Measurements from ENCODE around the gene KLHL42.
A peak's percentile ranks its signal among the peaks of the same experiment; 100 is the strongest.
"Not testable (repeated sequence)": the region's sequence is repeated elsewhere in the genome, so short reads cannot be mapped to it uniquely, and the experiment has no call there.

KLHL42 gene

GRCh38 chr12:27818401-27818918, 38.4 kb downstream of the KLHL42 start:
- DNase-seq = no peak

DNA sequence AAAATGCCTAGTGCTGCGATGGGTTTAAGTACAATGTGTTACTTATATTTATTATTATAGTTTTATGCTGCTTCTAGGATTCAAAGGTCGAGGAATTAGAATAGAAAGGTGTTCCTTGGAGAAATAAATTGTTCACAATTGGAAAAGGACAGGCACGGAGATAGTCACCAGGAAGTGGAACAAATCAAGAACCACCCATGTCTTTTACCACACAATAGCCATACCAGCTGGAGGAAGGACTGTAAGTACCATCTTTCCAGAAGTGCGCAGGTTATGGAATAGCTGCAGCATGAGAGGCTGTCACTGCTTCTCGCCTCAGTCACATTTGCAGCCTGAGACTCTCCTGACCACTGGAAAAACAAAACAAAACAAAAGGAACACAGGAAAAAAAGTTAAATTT, 40.5 kb downstream of the KLHL42 start:
- no peak for DNase-seq

GRCh38 chr12:27821259-27821973, 41.4 kb downstream of the KLHL42 start:
- peak; percentile 71 for DNase-seq

DNA sequence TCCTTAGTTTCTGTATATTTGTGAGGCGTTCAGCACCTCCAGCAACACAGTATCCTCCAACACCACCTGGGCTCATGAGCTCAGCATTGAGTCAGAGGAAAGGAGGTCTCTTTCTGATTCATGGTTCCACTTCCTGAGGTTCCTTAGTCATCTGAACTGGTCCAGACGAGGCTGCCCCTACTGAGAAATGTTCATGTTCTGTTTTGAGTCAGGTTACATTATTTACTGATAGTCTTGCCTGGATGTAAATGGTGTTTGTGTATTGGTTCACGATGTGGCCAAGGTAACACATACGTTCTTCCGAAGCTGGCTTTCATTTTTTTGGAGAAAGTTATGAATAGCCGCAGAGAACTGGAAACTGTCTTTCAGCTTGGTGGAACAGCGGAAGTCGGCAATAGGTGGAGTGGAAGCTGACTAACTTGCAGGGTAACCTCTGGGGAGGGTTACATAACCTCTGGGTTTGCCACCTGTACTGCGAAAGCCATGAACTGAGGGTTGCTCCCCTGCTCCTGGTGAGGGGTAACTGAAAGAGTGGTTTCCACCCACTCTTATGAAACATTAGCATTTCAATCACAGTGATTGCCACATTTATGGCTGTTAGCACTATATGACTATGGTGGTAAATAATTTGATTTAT, 42.2 kb downstream of the KLHL42 start:
- peak; percentile 96 for DNase-seq

DNA sequence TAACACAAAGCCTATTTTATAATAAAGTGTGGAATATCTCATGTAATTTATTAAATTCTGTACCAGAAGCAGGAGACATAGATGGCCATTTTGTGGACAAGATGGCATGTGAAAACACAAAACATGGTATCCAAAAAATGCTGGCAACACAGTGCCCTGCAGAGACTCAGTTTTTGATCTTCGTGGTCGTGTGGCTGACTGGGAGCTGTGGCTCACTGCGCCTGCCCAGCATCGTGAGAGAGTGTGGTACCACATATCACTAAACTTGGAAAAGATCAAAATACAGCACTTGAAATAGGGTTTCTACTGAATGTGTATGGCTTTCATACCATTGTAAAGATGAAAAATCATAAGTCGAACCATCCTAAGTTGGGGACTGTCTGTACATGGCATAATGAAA, 43.0 kb downstream of the KLHL42 start:
- no peak for DNase-seq

DNA sequence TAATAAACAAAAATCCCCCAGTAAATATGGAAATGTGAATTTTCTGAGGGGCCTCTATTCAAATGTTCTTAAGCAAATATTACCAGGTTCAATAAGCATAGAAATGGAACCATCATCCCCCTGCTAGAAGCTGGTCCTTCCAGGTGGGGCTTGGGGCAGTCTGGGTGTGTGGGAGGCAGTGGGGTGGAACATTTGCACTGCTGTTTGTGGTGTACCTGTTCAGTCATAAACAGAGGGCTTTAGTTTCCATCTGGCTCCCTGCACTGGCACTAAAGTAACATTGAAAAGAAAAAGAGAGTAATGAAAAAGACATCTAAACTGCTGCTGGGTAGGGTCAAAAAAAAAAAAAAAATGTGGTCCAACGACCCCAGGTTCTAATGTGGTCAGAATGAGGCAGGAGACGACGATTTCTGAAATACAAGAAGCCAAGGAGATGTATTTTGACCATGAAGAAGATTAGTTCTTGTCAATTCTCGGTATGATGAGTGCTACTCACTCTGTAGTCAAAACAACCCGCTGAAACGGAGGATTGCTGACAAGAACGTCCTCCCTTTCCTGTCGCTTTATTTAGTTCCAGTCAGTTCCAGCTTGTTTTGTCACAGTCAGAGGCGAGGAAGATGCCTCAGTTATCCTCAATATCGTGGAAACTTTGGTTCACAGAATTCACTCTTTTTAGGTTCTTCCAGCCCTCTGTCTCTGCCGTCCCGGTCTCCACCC, 44.3 kb downstream of the KLHL42 start:
- DNase-seq = peak; percentile 75

DNA sequence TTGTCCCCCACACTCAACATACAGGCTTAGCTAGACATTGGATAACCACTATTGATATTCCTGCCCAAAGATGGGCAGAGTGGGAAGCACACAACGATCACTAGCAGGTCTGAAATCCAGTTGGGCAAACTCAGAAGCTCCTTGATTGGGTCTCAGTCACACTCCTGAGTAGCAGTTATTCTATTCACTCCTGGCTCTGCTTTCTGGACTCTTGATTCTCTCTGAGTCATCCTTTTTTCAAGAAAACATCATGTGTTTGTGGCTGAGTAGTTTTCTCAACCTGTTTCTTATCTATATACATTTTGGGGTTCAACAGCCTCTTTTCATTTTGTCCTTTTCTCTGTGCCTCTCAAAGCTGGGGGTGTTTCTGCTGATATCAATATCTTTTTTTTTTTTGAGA, 46.0 kb downstream of the KLHL42 start:
- DNase-seq = no peak

DNA sequence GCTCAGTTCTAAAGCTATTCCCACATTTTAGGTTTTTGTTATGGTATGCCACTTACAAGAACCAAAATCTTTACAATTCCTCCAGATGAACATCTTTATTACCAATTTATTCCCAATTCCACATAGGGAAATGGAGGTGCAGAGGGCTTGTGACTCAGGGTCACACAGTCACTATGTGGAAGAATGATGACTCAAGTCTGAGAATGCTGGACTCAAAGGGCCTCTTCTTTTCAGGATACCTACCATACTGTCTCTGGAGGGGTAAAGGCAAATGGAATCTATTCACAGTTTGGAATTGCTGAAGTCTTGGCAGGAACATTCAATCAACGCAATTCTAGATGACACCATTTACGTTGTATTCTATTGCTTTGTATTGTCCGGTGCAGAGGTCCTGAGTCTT, 48.2 kb downstream of the KLHL42 start:
- DNase-seq = no peak

- DNase-seq = no peak
Observed at GRCh38 chr12:27838543-27839185, 58.6 kb downstream of the KLHL42 start.

DNA sequence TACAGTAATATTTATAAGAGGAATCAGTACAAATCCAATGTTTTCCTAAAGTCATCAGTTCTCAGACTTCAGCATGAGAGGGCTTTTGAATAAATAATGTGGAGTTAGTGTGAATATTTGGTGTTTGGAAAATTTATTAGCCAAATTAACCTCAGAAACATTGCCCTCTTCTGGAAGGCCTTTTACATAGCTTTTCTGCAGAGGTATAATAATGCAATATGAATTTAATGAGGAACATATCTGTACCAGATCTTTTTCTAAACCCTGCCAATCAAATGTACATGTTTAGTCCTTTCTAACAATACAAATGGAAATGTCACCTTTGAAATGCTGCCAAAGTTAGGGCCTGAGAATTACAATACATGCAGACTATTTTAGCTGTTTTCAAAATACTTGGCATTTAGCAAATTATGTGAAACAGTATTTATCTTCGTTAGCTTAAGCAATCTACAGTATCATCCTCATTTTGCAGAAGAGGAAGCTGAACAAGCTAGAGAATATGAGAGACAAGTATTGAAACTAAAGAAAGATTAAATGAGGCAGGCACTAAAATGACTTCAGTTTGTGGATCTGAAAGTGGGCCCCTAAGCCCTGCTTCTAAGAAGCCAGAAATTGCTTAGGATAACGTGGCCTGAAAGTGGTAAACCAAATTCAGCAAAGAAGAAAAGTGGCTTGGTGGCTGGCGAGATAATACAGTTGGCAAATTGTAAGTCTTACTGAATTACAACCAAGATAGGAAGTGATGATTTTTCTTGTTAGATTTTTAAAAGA, 60.4 kb downstream of the KLHL42 start:
- DNase-seq = no peak

DNA sequence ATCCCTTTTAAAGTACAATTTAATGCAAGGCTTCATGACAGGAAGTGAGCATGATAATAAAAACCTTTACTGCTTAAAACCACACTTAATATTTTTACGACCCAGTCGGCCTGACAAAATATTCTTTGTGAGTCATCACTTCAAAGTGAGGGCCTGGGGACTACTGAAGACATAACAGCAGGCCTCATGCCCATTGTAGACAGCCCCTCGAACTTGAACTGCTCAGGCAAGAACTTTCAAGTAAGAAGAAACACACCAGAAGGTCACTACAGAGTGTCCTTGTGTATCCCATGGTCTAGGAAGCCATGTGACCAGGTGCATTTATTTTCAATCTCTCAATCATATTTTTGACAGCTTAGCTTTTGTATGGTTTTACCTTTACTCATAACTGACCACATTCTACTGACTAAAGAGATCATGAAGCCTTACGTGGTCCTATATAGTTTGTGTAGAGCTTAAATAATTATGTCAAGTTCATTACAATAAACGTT, 61.4 kb downstream of the KLHL42 start:
- no peak for DNase-seq

DNA sequence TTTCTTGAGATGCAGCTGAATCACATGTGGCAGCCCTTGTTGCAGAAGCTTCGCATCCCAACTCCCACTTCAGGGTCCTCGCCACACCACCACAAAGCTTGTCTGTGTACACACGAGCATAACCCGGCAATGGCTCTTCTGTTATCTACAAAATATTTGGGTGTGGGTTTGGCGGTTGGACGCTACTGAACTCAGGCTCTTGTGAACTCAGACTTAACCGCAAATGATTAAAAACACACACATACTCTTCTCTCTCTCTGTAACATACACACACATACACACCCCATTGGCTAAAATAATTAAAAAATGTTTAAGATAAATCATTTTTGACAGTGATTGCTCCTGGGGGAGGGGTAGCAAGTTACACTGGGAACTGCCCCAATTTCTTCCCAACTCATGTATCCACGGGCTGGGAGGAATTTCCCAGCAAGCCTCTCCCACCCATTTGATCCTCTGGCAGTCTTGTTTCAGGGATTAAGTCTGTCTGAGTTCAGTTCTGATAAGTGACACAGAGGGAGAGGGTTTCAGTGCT, 63.7 kb downstream of the KLHL42 start:
- no peak for DNase-seq

DNA sequence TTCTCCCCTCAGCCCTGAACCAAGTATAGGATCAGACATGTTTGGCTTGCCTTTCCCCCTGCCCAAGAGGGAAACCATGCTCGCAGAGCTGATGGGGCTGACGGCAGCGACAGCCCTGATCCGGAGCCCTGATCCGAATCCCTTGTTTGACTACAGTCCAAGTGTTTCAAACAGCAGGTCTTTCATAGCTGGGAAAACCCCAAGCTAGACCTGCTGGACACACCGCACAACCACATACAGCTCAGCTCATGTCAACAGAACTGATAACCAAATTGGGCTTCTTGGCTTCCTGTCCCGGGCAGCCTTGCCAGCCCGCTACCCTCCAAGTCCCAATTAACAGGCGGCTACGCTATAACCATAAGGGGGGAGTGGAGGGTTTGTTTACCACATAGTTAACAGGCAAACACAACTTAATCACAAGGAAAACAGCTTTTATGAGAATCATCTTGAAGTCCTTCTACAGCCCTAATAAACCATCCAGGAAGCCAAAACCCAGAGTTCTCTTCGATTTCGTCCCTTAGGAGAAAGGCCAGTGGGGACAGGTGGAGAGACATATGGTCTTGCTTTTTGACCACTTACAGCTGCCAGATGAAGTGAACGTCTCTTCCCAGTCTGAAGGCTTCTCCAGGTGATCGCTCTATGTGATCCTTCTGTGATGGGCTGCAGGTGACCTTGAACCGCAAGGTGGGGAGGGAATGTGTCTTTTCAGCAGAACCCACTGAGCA, 64.5 kb downstream of the KLHL42 start:
- no peak for DNase-seq

DNA sequence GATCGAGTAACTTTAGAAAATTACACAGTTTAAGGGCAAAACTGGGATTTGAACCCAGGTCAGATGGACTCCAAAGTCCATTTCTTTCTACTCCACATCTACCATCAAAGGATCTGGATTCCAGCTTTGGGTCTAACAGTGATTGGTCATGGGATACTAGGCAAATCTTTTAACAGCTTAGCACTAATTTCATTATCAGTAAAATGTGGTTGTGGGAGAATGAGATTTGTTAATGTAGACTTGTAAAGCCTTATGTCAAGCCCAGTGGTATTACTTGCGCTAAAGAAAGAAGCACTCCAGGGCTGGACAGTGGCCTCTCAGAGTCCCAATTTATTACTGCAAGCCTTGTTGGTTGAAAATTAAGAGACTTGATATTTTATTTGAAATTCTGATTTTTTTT, 65.2 kb downstream of the KLHL42 start:
- no peak for DNase-seq

- DNase-seq = not testable (repeated sequence)
Observed at GRCh38 chr12:27845706-27846105, 65.7 kb downstream of the KLHL42 start.

GRCh38 chr12:27847293-27847692, 67.3 kb downstream of the KLHL42 start:
- not testable (repeated sequence) for DNase-seq

DNA sequence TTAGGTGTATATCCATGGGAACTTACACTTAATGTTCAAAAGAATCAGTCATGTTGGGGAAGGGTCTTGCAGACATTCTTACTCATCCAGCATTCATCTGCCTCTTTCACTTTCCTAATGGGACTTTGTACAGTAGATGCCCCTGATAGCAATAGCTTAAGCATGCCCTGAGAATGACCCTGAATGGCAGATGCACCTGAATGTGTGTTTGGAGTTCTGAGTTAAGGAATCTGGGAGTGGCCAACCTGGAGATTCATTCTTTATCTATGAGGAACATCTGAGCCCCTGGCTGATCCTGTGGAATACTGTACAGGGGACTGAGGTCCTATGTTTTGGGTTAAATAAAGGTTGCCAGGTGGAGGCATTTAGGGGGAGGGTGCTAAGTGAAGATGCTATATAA, 71.3 kb downstream of the KLHL42 start:
- DNase-seq = no peak

- no peak for DNase-seq
Observed at GRCh38 chr12:27852117-27852516, 72.1 kb downstream of the KLHL42 start.
